Smooth muscle cell (in vitro differentiated cells): ENCODE data around the gene PLXDC2. TPM values are rescaled to one million over a fixed set of nuclear protein-coding genes. Genes with fewer than 3 reads are reported as not detected.

Experiments
- DNase-seq: peaks from one replicate; lab custom pipeline; 2025; ENCODE audit not compliant: unreplicated experiment; lab: John Stamatoyannopoulos, UW
- H2AFZ ChIP-seq: fragments of 200-600 bp; sonication (generic); 2 replicates; pipeline ENCODE4 v1.6.0; 2016; ENCODE audit warnings: antibody characterized with exemption, low read depth, mild to moderate bottlenecking
- H3F3A ChIP-seq: fragments of 200-600 bp; sonication (generic); 2 replicates; pipeline ENCODE4 v1.6.0; 2017; ENCODE audit warnings: antibody characterized with exemption, low read depth
- H3K27ac ChIP-seq: fragments of 200-600 bp; sonication (generic); 2 replicates; pipeline ENCODE4 v1.5.1; 2016; ENCODE audit warnings: low read depth, mild to moderate bottlenecking
- H3K27me3 ChIP-seq: fragments of 200-600 bp; sonication (generic); 2 replicates; pipeline ENCODE4 v1.6.1; 2016; ENCODE audit warnings: low read depth, mild to moderate bottlenecking
- H3K36me3 ChIP-seq: fragments of 200-600 bp; sonication (generic); 2 replicates; pipeline ENCODE4 v1.5.1; 2016; ENCODE audit warnings: low read depth
- H3K4me1 ChIP-seq: fragments of 200-600 bp; sonication (generic); 2 replicates; pipeline ENCODE4 v1.5.1; 2016; ENCODE audit warnings: low read depth
- H3K4me2 ChIP-seq: fragments of 200-600 bp; sonication (generic); 2 replicates; pipeline ENCODE4 v1.6.0; 2016; ENCODE audit warnings: mild to moderate bottlenecking
- H3K4me3 ChIP-seq: fragments of 200-600 bp; sonication (generic); 2 replicates; pipeline ENCODE4 v1.5.1; 2016; ENCODE audit warnings: mild to moderate bottlenecking
- H3K79me2 ChIP-seq: fragments of 200-600 bp; sonication (generic); 2 replicates; pipeline ENCODE4 v1.6.0; 2016; ENCODE audit warnings: low read depth, mild to moderate bottlenecking
- H3K9ac ChIP-seq: fragments of 200-600 bp; sonication (generic); 2 replicates; pipeline ENCODE4 v1.6.0; 2016; ENCODE audit warnings: low read depth
- H3K9me3 ChIP-seq: fragments of 200-600 bp; sonication (generic); replicated peaks from 2 replicates; pipeline ENCODE4 v1.5.1; 2016; ENCODE audit warnings: low read depth
- H4K20me1 ChIP-seq: fragments of 200-600 bp; sonication (generic); 2 replicates; pipeline ENCODE4 v1.6.0; 2016; ENCODE audit warnings: low read depth
- CTCF ChIP-seq: fragments of 200-600 bp; sonication (generic); IDR thresholded peaks from 2 replicates; pipeline ENCODE4 v1.5.1; 2017; ENCODE audit warnings: borderline replicate concordance, mild to moderate bottlenecking, antibody characterized with exemption; ENCODE audit not compliant: insufficient read depth, poor library complexity, severe bottlenecking
- WGBS: methylation state at CpG from one replicate; pipeline ENCODE4 v1.1.7; 2016; ENCODE audit warnings: low lambda C conversion rate; 5-methylcytosine and 5-hydroxymethylcytosine counted together
- polyA plus RNA-seq: library from polyadenylated mRNA; unstranded; fragments of >200 nt; fragmentation: Nextera tagmentation; extraction: Ambion mirVana; gene quantifications from 2 replicates; pipeline ENCODE4 v1.2.1, GENCODE V29; 2016
- total RNA-seq: library from RNA; depleted of rRNA; stranded (reverse); fragments of >200 nt; gene quantifications from 2 replicates; pipeline ENCODE4 v1.2.3, GENCODE V29; 2014

Gene PLXDC2
- total and polyA plus RNA-seq, 2 experiments from 2014 or later: 7.3 to 24.9 TPM

DNA sequence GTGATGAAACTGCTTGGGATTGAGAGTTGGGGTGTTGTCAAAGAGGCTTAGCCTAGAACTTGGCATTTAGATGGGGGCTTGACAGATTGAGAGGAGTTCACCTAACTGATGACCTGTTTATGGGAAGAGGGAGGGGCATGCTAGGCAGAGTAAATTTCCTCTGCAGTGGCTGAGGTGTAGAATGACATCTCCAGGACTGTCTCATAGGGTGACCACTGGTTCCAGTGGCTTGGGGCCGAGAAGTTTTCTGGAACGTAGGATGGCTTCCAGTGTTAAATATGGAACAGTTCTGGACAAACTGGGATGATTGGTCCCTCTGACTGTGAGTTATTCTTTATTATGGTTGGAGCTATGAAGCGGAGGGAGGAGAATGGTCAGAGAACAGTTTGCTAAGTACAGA is 186.4 kb downstream of the PLXDC2 start:
- no peak overlapping the region for H3K27ac ChIP-seq
- no peak overlapping the region for H2AFZ ChIP-seq
- no peaks in the 10 kb centered on the region for H3K36me3 ChIP-seq
- DNase-seq: no peak
- H3K27me3 ChIP-seq: no peaks in the 10 kb centered on the region
- no peaks in the 10 kb centered on the region for H4K20me1 ChIP-seq
- H3K4me2 ChIP-seq: no peak overlapping the region
- no peak for TF ChIP-seq CTCF
- no peaks in the 10 kb centered on the region for H3K79me2 ChIP-seq
- no peak overlapping the region for H3K4me3 ChIP-seq
- no peaks in the 10 kb centered on the region for H3K4me1 ChIP-seq
- H3K9ac ChIP-seq: no peak overlapping the region
- H3K9me3 ChIP-seq: no peaks in the 10 kb centered on the region
- no peaks in the 10 kb centered on the region for H3F3A ChIP-seq
- WGBS: 80% methylated on average over 3 of the region's 3 CpGs

GRCh38 chr10:20004087-20004523 is 187.9 kb downstream of the PLXDC2 start:
- no peak overlapping the region for H2AFZ ChIP-seq
- H3K4me1 ChIP-seq: no peaks in the 10 kb centered on the region
- H3K9me3 ChIP-seq: no peaks in the 10 kb centered on the region
- no peak for TF ChIP-seq CTCF
- H3K27me3 ChIP-seq: no peaks in the 10 kb centered on the region
- H3F3A ChIP-seq: no peaks in the 10 kb centered on the region
- no peak overlapping the region for H3K4me3 ChIP-seq
- no peaks in the 10 kb centered on the region for H4K20me1 ChIP-seq
- H3K36me3 ChIP-seq: no peaks in the 10 kb centered on the region
- no peaks in the 10 kb centered on the region for H3K79me2 ChIP-seq
- H3K9ac ChIP-seq: peak overlapping the region; percentile 10
- 90% methylated on average over 3 of the region's 3 CpGs for WGBS
- DNase-seq: no peak
- H3K27ac ChIP-seq: peak overlapping the region; percentile 77
- H3K4me2 ChIP-seq: peak overlapping the region; percentile 40

DNA sequence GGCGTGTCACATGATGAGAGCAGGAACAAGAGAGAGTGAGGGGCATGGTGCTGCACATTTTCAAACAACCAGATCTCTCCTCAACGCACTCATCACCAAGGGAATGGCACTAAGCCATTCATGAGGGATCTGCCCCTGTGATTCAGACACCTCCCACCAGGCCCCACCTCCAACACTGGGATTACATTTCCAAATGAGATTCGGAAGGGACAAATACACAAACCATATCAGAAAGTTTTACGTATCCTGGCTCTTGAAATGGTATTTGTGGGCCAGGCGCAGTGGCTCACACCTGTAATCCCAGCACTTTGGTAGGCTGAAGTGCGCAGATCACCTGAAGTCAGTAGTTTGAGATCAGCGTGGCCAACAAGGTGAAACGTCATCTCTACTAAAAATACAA is 189.4 kb downstream of the PLXDC2 start:
- Histone ChIP-seq H3K79me2 (no peaks in the 10 kb centered on the region), H3K9me3 (no peaks in the 10 kb centered on the region), H3K4me1 (no peaks in the 10 kb centered on the region), H3K9ac (no peak overlapping the region), H3K4me3 (no peak overlapping the region), H2AFZ (no peak overlapping the region), H4K20me1 (no peaks in the 10 kb centered on the region), H3F3A (no peaks in the 10 kb centered on the region), H3K4me2 (no peak overlapping the region), H3K27ac (no peak overlapping the region), H3K27me3 (no peaks in the 10 kb centered on the region), H3K36me3 (no peaks in the 10 kb centered on the region)
- DNase-seq: no peak
- WGBS: 95% methylated on average over 8 of the region's 8 CpGs
- no peak for TF ChIP-seq CTCF

DNA sequence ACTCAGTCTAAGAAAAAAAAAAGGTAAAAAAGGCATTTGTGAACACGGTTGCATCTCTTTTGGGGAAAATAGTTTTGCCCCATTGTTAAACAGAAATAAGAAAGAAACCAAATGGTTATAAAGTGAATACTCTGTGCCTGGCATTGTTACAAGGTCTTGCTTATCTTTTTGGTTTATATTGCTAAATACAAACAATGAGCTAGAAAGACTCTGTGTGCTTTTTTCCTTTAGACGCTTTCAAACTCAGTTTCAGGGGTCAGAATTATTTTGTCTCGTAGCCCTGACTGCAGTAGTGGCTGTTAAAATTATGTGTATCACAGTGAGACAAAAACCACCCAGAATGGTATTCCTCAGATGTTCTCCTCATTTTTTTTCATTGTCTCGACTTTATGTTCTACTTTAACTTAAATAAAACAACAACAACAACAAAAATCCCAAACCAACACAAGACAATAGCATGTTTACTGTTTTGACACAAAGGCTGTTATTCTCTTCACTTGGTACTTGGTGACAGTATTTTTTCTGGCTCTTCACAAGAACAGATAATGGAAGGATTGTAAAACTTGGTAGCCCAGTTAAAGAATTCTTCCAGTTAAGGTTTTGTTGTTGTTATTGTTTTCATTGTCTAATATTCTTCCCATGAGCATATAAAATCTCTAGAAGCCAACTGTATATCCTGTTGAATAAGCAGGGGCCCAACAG is 190.1 kb downstream of the PLXDC2 start:
- 91% methylated on average over 4 of the region's 4 CpGs for WGBS
- Histone ChIP-seq H2AFZ (no peak overlapping the region), H3K27me3 (no peaks in the 10 kb centered on the region), H4K20me1 (no peaks in the 10 kb centered on the region), H3K9ac (no peak overlapping the region), H3K4me1 (no peaks in the 10 kb centered on the region), H3F3A (no peaks in the 10 kb centered on the region), H3K36me3 (no peaks in the 10 kb centered on the region), H3K9me3 (no peaks in the 10 kb centered on the region), H3K4me3 (no peak overlapping the region), H3K27ac (no peak overlapping the region), H3K4me2 (no peak overlapping the region), H3K79me2 (no peaks in the 10 kb centered on the region)
- TF ChIP-seq CTCF: no peak
- no peak for DNase-seq
